Sigmoid colon (tissue), 7 donors: ENCODE results near the gene CCDC152. TPM values are rescaled to one million over a fixed set of nuclear protein-coding genes. Genes with fewer than 3 reads are reported as not detected.
"Not testable (repeated sequence)": the region's sequence is repeated elsewhere in the genome, so short reads cannot be mapped to it uniquely, and the experiment has no call there.

Experiments used
- DNase-seq: peaks from one replicate; pipeline ENCODE4 v3.0.0-alpha.2; 2019
- H3K27ac ChIP-seq, 4 donors: fragments of 200-600 bp; sonication (generic); one replicate each; pipeline ENCODE4 v1.5.1; 2016 to 2019; ENCODE audit warnings: mild to moderate bottlenecking in 1 of 4
- H3K27me3 ChIP-seq, 3 donors: fragments of 200-600 bp; sonication (generic); one replicate each; pipeline ENCODE4 v1.5.1; 2019; ENCODE audit warnings: mild to moderate bottlenecking in 1 of 3
- H3K36me3 ChIP-seq, 4 donors: fragments of 200-600 bp; sonication (generic); one replicate each; pipeline ENCODE4 v1.5.1; 2016 to 2019
- H3K4me1 ChIP-seq, 4 donors: fragments of 200-600 bp; sonication (generic); one replicate each; pipeline ENCODE4 v1.5.1; 2017 to 2019
- H3K4me3 ChIP-seq, 4 donors: fragments of 200-600 bp; sonication (generic); one replicate each; pipeline ENCODE4 v1.5.1; 2017 to 2019; ENCODE audit warnings: mild to moderate bottlenecking in 2 of 4, moderate library complexity in 1 of 4
- H3K9me3 ChIP-seq, 4 donors: fragments of 200-600 bp in 3 of 4; sonication (generic) in 3 of 4; one replicate each; pipeline versions ENCODE4 v1.5.1 to v1.6.1; 2013 to 2019
- CTCF ChIP-seq, 4 experiments: fragments of 450-650 bp in 3 of 4; fragments of 200-600 bp in 1 of 4; IDR thresholded peaks; one replicate each; pipeline ENCODE4 v1.5.1; 2016 to 2019; ENCODE audit warnings: antibody characterized with exemption in 4 of 4, mild to moderate bottlenecking in 3 of 4, moderate library complexity in 2 of 4
- EP300 ChIP-seq, 4 donors: sonication (generic); formaldehyde crosslinking; IDR thresholded peaks; one replicate each; pipeline ENCODE4 v1.6.1; 2017; ENCODE audit warnings: antibody characterized with exemption in 4 of 4
- POLR2A ChIP-seq, 2 donors: fragments of 450-650 bp; IDR thresholded peaks; one replicate each; pipeline ENCODE4 v1.6.1; 2016; ENCODE audit warnings: antibody characterized with exemption in 2 of 2, mild to moderate bottlenecking in 2 of 2, moderate library complexity in 2 of 2
- POLR2AphosphoS5 ChIP-seq, 4 donors: sonication (generic); formaldehyde crosslinking; IDR thresholded peaks; one replicate each; pipeline ENCODE4 v1.6.1; 2017; ENCODE audit warnings: antibody characterized with exemption in 4 of 4
- WGBS, 2 donors: extraction: QIAGEN DNeasy Blood & Tissue Kit; methylation state at CpG; one replicate each; pipeline ENCODE4 v1.1.7; 2013; 5-methylcytosine and 5-hydroxymethylcytosine counted together
- intact Hi-C: fragments of 100-400 bp; cut with DNase I; formaldehyde crosslinking; loops from one replicate; pipeline ENCODE4 v1.15.1; 2023
- polyA plus RNA-seq, 3 donors: library from polyadenylated mRNA; stranded (reverse); fragments of 200-250 nt; gene quantifications; one replicate each; pipeline ENCODE4 v1.2.3, GENCODE V29; 2013
- total RNA-seq, 4 donors: library from RNA; depleted of rRNA; stranded (reverse); fragments of >200 nt; gene quantifications; one replicate each; pipeline ENCODE4 v1.1.0, GENCODE V29; 2016
- donor health status: healthy with polysubstance abuse.
- donor health status: Bipolar disorder and iron deficiency.
- donor health status: healthy.

Gene CCDC152
- total and polyA plus RNA-seq, 7 donors: 0.41 to 3.2 (median 1.5) TPM; not detected in 1

- Histone ChIP-seq H3K9me3 (no peaks in the 10 kb centered on the region), H3K4me3 (no peak overlapping the region), H3K27ac (no peak overlapping the region), H3K36me3 (no peaks in the 10 kb centered on the region), H3K27me3 (no peaks in the 10 kb centered on the region), H3K4me1 (peaks cover 0 to 23% (median 5%) of the 10 kb centered on the region in 4 donors)
- no peak for DNase-seq
- no peak for TF ChIP-seq CTCF (IDR thresholded peaks at IDR 0.05)
- TF ChIP-seq POLR2AphosphoS5 (IDR thresholded peaks at IDR 0.05): no peak
- no peak for TF ChIP-seq EP300 (IDR thresholded peaks at IDR 0.05)
- TF ChIP-seq POLR2A (IDR thresholded peaks at IDR 0.05): no peak
- WGBS, 2 donors: 89 to 92% methylated on average over 3 of the region's 3 CpGs
- intact Hi-C loops: no loop called here
Observed at GRCh38 chr5:42843675-42844292, 87.2 kb downstream of the CCDC152 start.

GRCh38 chr5:42844408-42844807, 87.8 kb downstream of the CCDC152 start:
- H3K4me1 ChIP-seq: peaks cover 0 to 23% (median 5%) of the 10 kb centered on the region in 4 donors
- DNase-seq, intact Hi-C loops, H3K27me3 ChIP-seq, H3K4me3 ChIP-seq, H3K27ac ChIP-seq, H3K9me3 ChIP-seq, H3K36me3 ChIP-seq: not testable (repeated sequence)
- 98% methylated on average over 4 of the region's 4 CpGs for WGBS, 2 donors

GRCh38 chr5:42848545-42848944, 91.9 kb downstream of the CCDC152 start:
- WGBS, 2 donors: 94 to 95% methylated on average over 2 of the region's 2 CpGs
- no peaks in the 10 kb centered on the region for H3K9me3 ChIP-seq
- H3K4me1 ChIP-seq: peaks cover 0 to 3% (median under 1%) of the 10 kb centered on the region in 4 donors
- no peaks in the 10 kb centered on the region for H3K27me3 ChIP-seq
- H3K36me3 ChIP-seq: no peaks in the 10 kb centered on the region
- H3K4me3 ChIP-seq: no peak overlapping the region
- DNase-seq: no peak
- intact Hi-C loops: no loop called here
- H3K27ac ChIP-seq: no peak overlapping the region
- no peak for TF ChIP-seq POLR2A (IDR thresholded peaks at IDR 0.05)
- no peak for TF ChIP-seq CTCF (IDR thresholded peaks at IDR 0.05)

GRCh38 chr5:42851481-42851880, 94.9 kb downstream of the CCDC152 start:
- 86 to 88% methylated on average over 6 of the region's 6 CpGs for WGBS, 2 donors
- Histone ChIP-seq H3K27ac (no peak overlapping the region), H3K27me3 (no peaks in the 10 kb centered on the region), H3K4me1 (no peaks in the 10 kb centered on the region), H3K4me3 (no peak overlapping the region), H3K36me3 (no peaks in the 10 kb centered on the region), H3K9me3 (no peaks in the 10 kb centered on the region)
- TF ChIP-seq EP300 (IDR thresholded peaks at IDR 0.05) (no peak), POLR2A (IDR thresholded peaks at IDR 0.05) (no peak), POLR2AphosphoS5 (IDR thresholded peaks at IDR 0.05) (no peak), CTCF (IDR thresholded peaks at IDR 0.05) (no peak)
- no peak for DNase-seq
- intact Hi-C loops: no loop called here

Other genes starting within 250 kb of the CCDC152 start
- 100 to 1,000 TPM; 261 to 570 (median 382) TPM for gene SELENOP, start 55.1 kb downstream of the CCDC152 start, total RNA-seq
- 1,000 to 10,000 TPM in 1 of 3 donors, 100 to 1,000 TPM in 2; 328 to 1,116 (median 604) TPM for gene SELENOP, start 55.1 kb downstream of the CCDC152 start, polyA plus RNA-seq